ENCODE data around the gene CDH13. TPM values are rescaled to one million over a fixed set of nuclear protein-coding genes. Genes with fewer than 3 reads are reported as not detected.

The CDH13 gene
- total and polyA plus RNA-seq, 2 of the 8 experiments (the other 6 are each of a cell fraction or from before 2014, with no cell fraction given), result 2.3 to 2.4 TPM

GRCh38 chr16:82987767-82988166, 361.0 kb downstream of the CDH13 start:
- H3K9ac ChIP-seq (replicated peaks in 1 of 4; ENCODE audit: extremely low read depth in 1 of 4, low read depth in 3 of 4, low read length in 3 of 4), result no peak overlapping the region
- H2BK20ac ChIP-seq (ENCODE audit: low read length), result no peak overlapping the region
- H2BK120ac ChIP-seq (replicated peaks; ENCODE audit: low read depth, low read length), result no peak overlapping the region
- H4K5ac ChIP-seq (ENCODE audit: insufficient read length, low read depth, low read length), result no peak overlapping the region
- H4K8ac ChIP-seq (ENCODE audit: extremely low read depth, insufficient read depth, low read length), result no peak overlapping the region
- no peak overlapping the region for H3K4me2 ChIP-seq (ENCODE audit: insufficient read depth in 1 of 2, low read depth in 2 of 2, low read length in 2 of 2)
- no peak overlapping the region for H2BK12ac ChIP-seq (ENCODE audit: low read depth, low read length)
- H3K27ac ChIP-seq (ENCODE audit: low read depth, low read length), result no peak overlapping the region
- FAIRE-seq (no peak), DNase-seq (ENCODE audit: low read depth in 1 of 2, low spot score in 2 of 2) (no peak)
- H2AFZ ChIP-seq (ENCODE audit: low read length), result no peak overlapping the region
- POLR2A ChIA-PET (ENCODE audit: partially characterized antibody), result no interaction called here
- no peak overlapping the region for H3K4me3 ChIP-seq (ENCODE audit: extremely low read depth in 1 of 4, insufficient read depth in 2 of 4, low read depth in 3 of 4, low read length in 4 of 4)
- H3K27me3 ChIP-seq (replicated peaks in 1 of 4; ENCODE audit: control insufficient read depth in 3 of 4, extremely low read depth in 1 of 4, insufficient read depth in 3 of 4, low read length in 3 of 4), result no peaks in the 10 kb centered on the region; a peak in 1 of 7 replicates
- H3K9me3 ChIP-seq (ENCODE audit: insufficient read depth in 2 of 2, low read depth in 1 of 2, low read length in 1 of 2), result no peaks in the 10 kb centered on the region
- 95% methylated on average over 3 of the region's 3 CpGs; no CpG with 5 or more reads in 1 of the 2 experiments for WGBS, 2 experiments (ENCODE audit: extremely low coverage in 1 of 2, insufficient coverage in 1 of 2, insufficient read length in 1 of 2, insufficient replicate concordance in 2 of 2, low coverage in 1 of 2, low lambda C conversion rate in 2 of 2, missing lambda C conversion rate in 1 of 2)
- no peaks in the 10 kb centered on the region for H4K20me1 ChIP-seq (replicated peaks in 1 of 2; ENCODE audit: control insufficient read depth in 1 of 2, insufficient read depth in 2 of 2, low read length in 2 of 2)
- H3K79me1 ChIP-seq (ENCODE audit: low read depth, low read length), result no peaks in the 10 kb centered on the region
- TF ChIP-seq RBBP5 (IDR thresholded peaks at IDR 0.05; ENCODE audit: borderline replicate concordance, low read depth, low read length) (no peak), GTF2F1 (IDR thresholded peaks at IDR 0.05; ENCODE audit: borderline replicate concordance, low read depth, low read length) (no peak), CTBP2 (IDR thresholded peaks at IDR 0.05; ENCODE audit: borderline replicate concordance, insufficient read depth, insufficient read length, low read length) (no peak), SP2 (IDR thresholded peaks at IDR 0.05; ENCODE audit: low read length) (no peak), SP1 (IDR thresholded peaks at IDR 0.05; ENCODE audit: low read depth, low read length) (no peak), USF2 (IDR thresholded peaks at IDR 0.05; ENCODE audit: low read length) (no peak), TEAD4 (IDR thresholded peaks at IDR 0.05; ENCODE audit: low read depth, low read length) (no peak), E2F6 (IDR thresholded peaks at IDR 0.05) (no peak), ATF2 (IDR thresholded peaks at IDR 0.05; ENCODE audit: low read length) (no peak), NANOG (IDR thresholded peaks at IDR 0.05; ENCODE audit: insufficient read depth, low read depth, low read length, poor library complexity, severe bottlenecking) (no peak)
- H3K14ac ChIP-seq (ENCODE audit: insufficient read length), result no peak overlapping the region
- CTCF ChIA-PET (ENCODE audit: partially characterized antibody), result no interaction called here
- no peaks in the 10 kb centered on the region for H3K4me1 ChIP-seq (replicated peaks in 1 of 4; ENCODE audit: control insufficient read depth in 3 of 4, insufficient read depth in 4 of 4, low read length in 3 of 4)
- no peak overlapping the region for H2BK15ac ChIP-seq (ENCODE audit: low read length)
- H4K91ac ChIP-seq (replicated peaks; ENCODE audit: insufficient read length, low read length), result no peak overlapping the region
- H3K79me2 ChIP-seq (ENCODE audit: control insufficient read depth in 1 of 2, insufficient read depth in 2 of 2, low read length in 2 of 2), result no peaks in the 10 kb centered on the region
- no peaks in the 10 kb centered on the region for H3K23me2 ChIP-seq (ENCODE audit: low read depth, low read length)
- H2AK5ac ChIP-seq (ENCODE audit: low read depth, low read length), result no peak overlapping the region; the same call in 1 of the 2 replicates
- no peak overlapping the region for H3K4ac ChIP-seq (replicated peaks; ENCODE audit: insufficient read length, low read depth, low read length)
- H3K18ac ChIP-seq (ENCODE audit: extremely low read depth, low read length), result no peak overlapping the region
- H3K36me3 ChIP-seq (ENCODE audit: control insufficient read depth in 2 of 4, insufficient read depth in 4 of 4, low read length in 3 of 4), result no peaks in the 10 kb centered on the region
- no peak overlapping the region for H3K23ac ChIP-seq (ENCODE audit: insufficient read length)
- no peak overlapping the region for H3K56ac ChIP-seq (replicated peaks; ENCODE audit: insufficient read length, low read depth, low read length)
- no peak overlapping the region for H2BK5ac ChIP-seq (ENCODE audit: low read depth, low read length)
